GM19324 (cell line): ENCODE measurements around the gene PPP1R13B.

Experiments used
- ATAC-seq: cut with Tn5 transposase; IDR thresholded peaks from one replicate; pipeline ENCODE4 v1.9.1; 2021; ENCODE audit warnings: mild to moderate bottlenecking, moderate library complexity; ENCODE audit not compliant: unreplicated experiment, low FRiP score

PPP1R13B gene

DNA sequence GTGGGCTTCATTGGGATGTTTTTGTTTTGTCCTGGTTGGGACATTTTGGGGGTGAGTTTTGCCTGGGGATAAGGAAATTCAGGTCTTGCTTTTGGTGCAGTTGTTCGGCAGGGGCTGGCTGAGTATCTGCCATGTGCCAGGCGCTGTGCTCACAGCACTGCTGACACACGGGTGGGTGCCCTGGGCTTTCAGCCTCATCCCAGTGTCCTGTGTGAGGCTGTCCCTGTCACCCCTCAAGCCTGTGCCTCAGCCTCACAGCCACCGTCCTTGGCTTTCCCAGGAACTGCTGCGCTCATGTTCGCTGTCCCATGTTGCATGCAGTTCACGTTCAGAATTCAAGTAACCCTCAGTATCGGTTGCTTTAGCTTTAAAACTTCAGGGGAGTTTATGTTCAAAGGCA, 157.0 kb downstream of the PPP1R13B start:
- ATAC-seq, result no peak

DNA sequence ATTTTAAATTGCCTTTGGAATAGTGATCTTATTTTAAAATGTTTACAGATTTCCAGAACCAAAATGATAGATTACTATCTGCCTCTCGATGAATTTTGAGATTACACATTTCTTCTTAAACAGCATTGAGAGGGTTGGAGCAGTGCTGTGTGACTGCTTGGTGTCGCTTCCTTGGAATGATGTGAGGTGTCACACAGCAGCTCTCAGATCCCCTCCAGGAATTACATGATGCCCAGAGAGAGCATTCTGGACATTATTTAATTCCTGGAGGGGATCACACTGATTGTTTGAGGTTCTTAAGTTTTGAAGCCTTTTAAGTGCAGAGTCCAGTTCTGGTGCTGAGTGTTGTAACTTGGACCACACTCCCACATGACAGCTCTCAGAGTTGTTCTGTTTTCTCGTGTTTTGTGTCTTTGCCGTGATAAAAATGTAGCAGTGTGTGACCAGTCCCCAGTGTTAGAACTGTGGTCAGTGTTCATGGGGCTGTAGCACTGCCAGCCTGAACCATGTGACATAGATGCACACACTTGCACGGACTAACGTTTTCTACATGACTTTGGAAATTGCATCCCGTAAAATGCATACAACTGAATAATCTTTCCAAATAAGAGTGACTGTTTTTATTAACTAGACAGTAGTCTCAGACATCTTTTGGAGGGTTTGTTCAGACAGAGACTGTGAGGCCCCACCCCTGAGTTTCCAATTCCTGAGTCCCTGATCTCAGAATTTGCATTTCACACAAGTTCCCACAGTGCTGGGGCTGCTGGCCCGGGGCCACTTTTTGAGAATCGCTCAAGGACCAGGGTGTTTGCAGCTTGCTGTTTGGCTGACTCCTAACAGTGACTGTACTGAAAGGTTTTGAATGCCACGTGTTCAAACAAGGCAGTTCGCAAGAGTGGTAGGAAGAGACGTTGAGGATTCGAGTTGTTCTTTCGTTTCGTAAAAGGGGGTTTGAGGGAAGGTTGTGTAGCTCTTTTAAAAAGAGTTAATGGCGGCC, 158.2 kb downstream of the PPP1R13B start:
- peak; percentile 67 for ATAC-seq

DNA sequence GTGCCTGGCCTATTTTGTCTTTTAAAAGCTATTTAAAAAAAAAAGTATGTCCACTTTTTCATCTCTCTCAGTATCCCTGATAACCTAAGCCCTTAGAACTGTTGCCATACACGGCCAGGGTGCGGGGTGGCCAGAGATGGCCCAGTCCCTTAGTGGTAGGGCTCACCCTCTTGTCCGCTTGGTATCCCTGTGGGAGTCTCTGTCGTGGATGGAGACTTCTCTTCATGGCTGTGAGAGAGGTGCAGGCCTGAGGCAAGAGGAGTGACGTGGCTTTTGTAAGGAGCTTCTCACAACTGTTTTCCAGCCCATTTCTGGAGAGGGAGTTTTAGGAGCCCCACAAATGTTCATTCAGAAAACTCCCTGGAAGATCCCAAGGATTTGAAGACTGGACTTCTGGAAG, 158.9 kb downstream of the PPP1R13B start:
- no peak for ATAC-seq

DNA sequence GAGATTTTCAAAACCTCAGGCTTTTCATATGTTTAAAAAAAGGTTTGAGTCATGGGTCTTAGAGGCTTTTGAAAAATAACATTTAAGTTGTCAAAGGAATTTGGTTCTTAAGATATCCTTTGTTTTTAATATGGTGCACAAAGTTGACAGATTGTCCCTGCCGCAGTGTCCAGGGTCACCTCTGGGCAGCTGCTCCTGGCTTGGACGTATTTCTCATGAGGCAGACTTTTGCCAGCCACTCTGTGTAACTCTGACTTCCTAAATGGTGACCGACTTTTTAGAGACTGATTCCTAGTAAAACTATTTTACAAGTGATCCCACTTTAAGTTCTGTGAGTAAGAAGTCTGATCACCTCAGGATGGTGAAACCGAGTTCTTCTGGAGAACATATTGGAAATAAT, 159.7 kb downstream of the PPP1R13B start:
- no peak for ATAC-seq

DNA sequence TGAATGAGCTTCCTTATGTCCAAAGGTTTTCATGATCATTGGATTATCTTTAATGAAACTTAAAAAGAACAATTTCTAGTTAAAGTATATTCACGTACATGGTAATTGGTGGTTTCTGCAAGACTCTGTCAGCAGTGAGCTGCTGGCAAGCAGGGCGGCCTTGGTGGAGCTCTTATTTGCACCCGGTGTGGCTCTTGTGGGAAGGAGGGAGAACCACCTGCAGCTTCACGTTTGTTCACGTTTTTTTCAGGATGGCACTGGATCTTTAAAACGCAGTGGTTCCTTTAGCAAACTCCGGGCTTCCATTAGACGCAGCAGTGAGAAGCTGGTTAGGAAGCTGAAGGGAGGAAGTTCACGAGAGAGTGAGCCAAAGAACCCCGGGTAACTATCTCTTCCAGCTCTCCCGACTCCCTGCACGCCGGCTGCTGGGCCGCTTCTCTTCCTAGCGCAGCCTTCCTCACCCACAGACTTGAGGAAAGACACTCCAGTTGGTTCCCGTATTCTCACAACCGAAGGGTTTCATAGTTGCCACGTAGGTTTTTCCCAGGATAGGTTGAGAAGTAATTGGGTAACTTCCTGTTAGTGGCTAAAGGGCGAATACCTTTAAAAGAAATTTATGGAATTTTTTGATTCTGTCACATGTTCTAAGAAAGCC, 160.4 kb downstream of the PPP1R13B start:
- ATAC-seq, result no peak

DNA sequence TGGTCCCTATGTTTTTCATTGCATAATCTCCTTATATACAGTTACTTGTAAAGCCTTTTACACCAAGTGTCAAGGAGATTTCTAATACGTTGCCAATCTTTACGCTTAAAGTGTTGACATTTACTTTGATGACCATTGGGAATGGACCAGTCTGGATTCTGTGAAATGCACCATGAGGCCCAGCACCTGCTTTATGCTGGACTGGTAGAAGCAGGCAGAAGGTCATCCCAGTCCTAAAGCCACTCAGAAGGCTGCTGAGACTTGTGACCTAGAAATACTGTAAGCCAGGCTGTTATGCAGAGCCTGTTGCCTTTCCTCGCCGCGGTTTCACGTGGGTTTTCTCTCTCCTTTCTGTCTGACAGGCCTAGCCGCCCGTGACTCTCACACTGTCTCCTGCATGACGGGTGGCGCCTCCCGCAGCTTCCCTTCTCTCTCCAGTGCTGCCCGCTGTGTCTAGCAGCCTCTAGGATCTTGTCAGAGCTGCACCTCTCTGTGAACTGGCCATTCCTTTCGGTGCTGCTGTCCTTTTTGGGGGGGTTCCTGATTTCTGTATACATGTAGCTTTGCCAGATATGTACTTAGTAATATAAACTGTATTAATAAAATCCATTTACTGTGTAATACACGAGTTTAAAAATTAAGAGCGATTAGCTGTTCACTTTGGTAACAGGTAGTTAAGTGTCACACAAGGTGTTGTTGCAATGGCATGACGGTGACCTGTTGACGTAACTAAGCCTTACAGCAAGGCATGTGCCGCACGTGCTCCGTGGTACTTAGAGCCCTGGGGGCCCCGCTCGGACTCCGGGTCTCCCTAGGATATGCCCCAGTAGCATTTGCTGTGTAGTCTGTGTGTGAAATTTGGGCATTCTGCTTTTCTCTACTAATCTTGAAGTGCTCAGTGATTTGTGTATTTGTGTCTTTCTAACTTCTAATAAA, 161.8 kb downstream of the PPP1R13B start:
- no peak for ATAC-seq

DNA sequence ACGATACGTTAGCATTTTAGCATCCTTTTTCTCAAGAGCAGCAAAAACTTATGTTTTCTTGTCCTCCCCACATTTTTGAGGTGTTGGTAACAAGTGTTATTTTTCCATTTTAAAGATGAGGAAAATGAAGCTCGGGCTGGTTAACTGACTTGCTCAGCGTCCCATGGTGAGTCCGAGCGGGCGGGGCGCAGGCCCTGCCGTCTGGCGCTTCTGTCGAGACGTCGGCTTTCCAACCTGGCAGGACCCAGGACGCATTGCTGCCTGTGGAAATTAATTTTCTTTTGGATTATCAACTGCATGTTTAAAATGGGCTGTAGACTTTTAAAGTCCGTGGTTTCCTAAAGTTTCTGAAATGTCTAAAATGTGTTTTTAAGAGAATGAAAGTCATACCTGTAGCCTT, 162.5 kb downstream of the PPP1R13B start:
- no peak for ATAC-seq

DNA sequence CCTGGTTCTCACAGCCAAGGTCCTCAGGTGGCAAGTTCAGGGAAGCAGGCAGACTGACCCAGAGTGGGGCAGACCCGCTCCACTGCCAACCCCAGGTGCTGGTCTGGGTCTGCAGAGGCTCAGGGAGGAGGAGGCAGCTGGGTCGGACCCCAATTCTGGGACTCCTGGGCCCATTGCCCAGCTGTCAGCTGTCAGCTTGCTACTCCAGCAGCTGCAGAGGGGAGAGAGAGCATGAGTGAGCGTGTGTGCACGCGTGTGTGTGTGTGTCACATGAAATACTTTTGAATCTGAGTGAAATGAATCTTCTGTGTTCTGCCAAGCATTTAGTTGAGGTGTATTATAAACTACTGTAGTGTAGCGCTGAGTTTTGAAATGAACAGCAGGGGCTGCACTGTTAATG, 162.9 kb downstream of the PPP1R13B start:
- no peak for ATAC-seq
